Activated CD8-positive, alpha-beta memory T cell treated with anti-CD3 and anti-CD28 coated beads, Interleukin-2, amount 50 U/mL, for 4 hours (primary cell): ENCODE results near the gene TMEM163.
A peak's percentile ranks its signal among the peaks of the same experiment; 100 is the strongest.

Experiments
- DNase-seq: peaks from one replicate; pipeline ENCODE4 v3.0.0-alpha.2; 2020

Gene TMEM163

DNA sequence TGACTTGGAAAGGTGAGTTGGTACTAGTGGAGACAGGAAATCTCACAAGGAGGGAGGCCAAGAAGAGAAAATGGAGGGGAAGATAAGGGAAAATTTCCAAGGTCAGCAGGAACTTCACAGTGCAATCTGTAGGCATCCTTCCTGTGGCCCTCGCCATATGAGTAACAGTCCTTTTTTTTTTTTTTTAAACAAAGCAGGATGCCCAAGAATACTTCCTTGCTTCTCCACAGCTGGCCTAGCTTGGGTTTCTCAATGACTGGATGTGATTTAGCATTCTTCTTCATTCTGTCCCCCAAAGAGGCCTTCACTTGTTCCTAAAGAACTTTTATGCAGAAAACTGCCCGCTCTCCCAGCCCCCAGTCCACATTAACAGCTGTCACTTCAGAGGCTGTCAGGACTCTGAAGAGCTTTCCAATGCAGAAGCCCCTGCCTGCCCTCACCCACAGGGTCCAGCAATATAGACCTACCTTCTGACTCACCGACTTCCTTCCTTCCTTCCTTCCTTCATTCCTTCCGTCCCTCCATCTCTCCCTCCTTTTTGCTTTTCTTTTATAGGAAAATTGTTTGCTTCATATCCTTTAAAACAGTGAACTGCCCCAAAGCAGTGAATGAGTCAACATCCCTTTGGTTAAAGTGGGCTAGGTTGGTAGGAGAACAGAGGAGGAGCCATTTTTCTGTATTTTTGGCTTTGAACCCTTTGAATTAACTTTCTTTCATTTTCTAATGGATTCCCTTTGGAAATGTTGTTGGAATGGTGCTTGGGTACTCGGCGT, 292.9 kb downstream of the TMEM163 start:
- DNase-seq, result no peak

DNA sequence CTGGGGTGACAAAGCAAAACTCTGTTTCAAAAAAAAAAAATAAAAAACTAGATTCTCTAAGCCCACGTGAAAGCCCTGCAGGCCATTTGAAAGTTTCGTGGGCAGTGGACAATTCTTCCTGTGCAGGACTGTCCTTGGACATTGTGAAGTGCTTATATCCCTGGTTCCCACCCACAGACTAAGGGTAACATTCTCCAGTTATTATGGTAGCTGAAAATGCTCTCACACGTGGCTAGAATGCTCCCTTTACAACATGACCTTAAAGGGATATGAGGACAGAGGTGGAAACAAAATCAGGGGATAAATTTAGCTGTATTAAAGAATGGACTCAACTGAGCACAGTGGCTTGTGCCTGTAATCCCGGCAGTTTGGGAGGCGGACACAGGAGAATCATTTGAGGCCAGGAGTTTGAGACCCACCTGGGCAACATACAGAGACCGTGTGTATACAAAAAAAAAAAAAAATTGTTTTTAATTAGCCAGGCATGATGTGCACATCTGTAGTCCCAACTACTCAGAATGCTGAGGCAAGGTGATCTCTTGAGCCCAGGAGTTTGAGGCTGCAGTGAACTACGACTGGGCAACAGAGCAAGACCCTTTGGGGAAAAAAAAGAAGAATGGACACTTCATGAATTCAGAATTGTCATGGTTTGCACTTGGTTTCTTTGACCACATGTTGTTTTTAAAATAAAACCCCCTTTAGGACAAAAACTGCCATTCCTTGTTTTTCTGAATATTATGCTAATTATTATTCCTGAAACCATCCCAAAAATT, 297.1 kb downstream of the TMEM163 start:
- DNase-seq, result no peak

DNA sequence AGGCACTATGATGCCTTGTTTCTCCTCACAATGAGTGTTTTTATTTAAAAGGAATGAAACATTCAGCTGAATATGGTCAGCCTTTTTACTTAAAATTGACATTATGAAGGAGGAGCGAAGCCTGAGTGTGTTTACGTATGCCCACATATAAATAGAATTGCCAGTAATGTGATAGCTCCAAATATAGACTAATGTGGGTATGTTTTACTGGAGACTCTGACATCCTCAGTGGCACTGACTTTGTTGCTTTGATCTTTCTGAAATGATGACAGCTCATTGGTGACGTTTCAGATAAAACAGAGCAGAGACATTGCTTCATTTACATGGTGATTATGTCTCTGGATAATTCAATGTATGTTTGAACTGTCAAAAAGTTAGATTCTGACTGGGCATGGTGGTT, 297.9 kb downstream of the TMEM163 start:
- DNase-seq, result no peak

DNA sequence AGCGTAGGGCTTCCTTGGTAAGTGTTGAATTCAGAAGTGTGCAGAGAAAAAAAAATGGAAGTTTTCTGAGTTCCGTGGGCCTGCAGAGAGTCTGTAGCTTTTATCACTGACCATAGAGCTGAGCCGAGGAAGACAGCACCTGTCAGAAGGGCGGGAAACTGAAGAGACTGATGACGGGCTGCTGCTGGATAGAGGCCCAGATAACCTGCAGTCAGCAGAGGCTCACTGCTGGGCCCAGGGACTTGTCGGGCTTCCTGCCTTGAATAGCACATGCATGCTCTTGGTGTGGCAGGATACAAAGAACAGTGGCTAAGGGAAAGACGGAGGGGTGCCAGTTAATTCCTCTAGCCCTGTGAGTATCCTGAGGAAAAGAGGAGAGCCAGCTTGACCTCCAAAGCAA, 298.5 kb downstream of the TMEM163 start:
- DNase-seq, result no peak

DNA sequence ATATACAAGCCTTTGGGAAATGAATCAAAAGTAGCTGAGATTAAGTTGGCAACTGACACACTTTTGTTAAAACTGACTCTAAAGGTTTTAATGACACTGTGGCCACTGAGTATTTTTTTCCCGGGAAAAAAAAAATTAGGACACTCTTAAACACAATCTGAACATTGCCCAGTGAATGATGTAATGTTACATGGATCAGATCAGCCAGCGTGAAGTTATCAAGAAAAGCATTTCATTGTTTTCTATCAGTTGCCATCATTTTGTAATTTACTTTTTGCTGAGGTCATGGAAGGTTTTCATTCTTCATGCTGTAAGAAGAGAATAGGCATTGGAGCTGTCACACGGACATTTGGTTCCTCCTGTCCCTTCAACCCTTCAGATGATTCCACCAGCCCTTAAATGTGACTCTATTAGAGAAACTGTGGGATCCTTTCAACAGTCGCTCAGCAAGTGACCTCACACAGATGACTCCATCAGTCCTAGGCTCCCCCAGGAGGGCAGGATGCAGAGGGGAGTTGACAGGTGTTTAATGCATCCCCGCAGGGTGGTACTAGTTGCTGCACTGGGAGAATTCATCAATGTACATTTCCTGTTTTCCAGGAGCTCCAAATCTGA, 300.7 kb downstream of the TMEM163 start:
- no peak for DNase-seq

DNA sequence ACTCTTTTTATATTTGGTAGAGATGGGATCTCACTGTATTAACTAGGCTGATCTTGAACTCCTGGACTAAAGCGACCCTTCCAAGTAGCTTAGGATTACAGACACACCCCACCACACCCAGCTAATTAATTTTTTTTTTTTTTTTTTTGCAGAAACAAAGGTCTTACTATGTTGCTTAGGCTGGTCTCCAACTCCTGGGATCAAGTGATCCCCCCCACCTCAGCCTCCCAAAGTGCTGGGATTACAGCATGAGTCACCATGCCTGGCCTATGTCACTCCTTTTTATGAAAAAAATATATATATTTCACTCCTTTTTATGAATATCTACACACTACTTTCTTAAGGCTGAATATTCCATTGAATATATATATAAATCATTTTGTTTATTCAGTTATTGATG, 302.2 kb downstream of the TMEM163 start:
- no peak for DNase-seq

DNA sequence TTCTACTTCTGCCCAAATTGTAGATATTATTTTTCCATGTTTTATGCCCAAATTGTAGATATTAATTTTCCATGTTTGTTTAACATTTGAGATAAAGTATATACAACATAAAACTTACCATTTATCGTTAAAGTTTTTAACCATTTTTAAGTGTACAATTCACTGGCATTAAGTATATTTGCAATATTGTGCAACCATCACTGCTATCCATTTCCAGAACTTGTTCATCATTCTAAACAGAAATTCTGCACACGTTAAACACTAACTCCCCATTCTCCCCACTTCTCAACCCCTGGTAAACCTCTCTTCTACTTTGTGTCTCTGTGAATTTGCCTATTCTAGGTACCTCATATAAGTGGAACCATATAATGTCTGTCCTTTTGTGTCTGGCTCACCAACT, 302.8 kb downstream of the TMEM163 start:
- DNase-seq, result no peak

DNA sequence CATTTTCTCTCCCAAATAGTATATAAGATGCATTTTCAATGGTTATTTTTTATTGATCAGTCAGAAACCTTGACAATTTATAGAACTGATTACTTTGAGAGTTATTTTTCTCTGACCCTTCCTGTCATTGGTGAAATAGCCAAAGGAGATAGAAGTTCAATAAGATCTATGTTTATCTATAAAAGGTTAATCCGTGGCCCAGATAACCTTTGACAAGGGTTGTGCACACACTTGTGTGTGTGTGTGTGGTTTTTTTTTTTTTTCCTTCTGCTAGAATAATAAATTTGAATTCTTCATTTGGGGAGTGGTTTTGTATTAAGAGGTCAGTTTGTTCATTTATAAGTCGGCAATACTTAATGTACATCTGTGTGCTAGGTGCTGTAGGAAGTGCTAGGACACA, 304.9 kb downstream of the TMEM163 start:
- no peak for DNase-seq

DNA sequence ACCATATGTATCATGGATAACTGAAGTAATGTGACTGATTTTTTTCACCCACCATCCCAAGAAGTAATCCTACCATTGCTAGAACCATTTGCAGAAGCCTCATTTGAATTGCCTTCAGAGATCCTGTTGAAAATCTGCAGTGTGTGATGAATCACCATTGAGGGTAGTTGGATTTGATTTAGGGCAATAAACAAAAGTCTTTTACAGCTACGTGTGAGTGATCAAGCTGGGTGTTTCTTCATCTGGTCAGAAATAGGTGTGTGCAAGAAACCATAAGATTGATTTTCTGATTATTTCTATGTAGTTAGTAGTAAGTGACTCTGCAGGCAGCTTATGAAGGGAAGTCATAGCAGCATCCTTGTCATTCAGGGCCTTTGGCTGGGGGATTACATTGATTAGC, 305.4 kb downstream of the TMEM163 start:
- no peak for DNase-seq

DNA sequence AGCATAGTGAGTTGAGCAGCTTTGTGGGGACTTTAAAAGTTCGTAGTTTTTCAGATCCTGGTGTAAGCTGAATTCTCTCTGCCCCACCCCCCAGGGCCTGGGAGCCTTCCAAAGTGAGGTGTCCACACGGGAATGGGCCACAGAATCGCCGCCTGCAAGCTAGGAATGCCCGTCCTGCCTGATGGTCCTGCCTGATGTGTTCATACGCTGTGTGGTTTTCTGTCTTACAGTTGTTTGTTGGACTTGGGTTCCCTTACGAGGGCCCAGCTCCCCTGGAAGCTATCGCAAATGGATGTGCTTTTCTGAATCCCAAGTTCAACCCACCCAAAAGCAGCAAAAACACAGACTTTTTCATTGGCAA, 306.2 kb downstream of the TMEM163 start:
- DNase-seq, result no peak

DNA sequence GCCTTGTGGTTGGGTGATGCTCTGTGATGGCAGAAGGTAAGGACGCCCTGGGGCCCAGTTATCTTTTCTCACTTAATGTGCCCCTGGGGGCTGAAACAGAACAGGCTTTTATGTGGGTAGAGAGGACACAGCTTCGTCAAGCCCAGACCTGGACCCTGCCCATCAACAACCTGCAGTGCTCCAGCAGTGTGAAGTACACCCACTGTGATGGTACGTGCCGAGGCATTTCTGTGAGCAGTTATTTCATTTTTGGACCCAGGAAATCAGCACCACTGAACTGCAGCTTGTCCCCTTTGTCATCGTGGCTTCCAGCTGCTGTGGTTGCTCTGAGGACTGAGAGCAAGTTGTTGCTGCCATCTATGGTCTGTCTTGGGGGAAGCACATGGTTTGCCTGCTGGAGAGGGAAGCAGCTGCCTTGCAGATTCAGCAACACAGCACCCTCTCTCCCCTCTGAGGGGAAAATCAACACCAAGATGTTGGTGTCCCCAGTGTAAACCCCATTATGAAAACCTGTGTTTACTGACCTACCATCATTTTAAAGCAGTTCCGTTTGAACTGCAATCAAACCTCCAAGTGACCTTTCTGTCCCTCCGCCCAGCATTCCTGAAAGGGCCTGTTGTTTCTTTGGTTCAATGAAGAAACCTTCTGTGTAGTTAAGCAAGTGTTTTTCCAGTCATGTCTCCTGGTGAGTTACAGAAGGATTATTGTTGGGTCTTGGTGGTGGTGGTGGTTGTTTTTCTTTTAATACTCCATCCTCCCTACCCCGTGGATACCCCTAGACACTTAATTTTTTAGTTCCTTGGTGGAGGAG, 306.8 kb downstream of the TMEM163 start:
- peak; percentile 61 for DNase-seq

DNA sequence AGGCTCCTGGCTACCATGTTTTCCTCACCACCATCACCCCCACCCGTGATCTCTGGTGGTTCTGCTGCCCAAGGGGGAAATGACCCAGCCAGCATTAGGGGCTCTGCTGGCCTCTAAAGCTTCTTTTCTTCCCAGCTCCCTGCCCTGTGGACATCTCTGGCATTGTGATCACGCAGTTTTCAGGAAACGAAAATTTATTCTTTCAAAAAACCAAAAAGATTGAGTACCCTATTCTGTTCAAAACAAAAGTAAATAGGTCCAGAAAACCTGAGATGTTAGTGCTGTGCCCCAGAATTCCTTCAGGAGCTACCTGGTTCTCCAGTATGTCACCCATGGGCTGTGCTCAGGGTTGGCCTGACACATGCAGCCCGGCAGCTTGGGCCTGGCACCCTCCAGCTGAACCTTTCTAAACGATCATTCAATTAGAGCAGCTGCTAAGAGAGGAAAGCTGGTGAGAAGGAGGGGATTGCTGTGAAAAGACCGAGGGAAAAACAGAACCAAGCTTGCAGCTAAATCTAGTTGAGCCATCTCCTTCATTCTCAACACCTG, 307.4 kb downstream of the TMEM163 start:
- no peak for DNase-seq

DNA sequence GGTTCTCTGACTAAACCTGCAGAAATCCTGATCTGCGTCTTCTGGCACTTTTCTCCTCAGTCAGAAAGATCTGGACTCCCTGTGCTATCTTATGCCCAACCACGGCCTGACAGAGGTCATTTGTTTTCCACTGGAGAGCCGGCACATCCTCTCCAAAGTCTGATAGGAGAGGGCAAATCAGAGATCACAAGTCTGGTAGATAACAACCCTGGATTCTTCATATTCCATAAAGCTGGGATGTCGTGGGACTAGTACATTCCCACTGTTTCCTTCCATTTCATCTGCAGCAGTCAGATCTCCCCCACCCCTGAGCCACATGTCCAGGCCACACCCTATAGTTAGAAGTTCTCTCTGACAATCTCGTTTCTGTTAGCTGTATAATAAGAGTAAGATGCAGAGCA, 308.0 kb downstream of the TMEM163 start:
- no peak for DNase-seq

DNA sequence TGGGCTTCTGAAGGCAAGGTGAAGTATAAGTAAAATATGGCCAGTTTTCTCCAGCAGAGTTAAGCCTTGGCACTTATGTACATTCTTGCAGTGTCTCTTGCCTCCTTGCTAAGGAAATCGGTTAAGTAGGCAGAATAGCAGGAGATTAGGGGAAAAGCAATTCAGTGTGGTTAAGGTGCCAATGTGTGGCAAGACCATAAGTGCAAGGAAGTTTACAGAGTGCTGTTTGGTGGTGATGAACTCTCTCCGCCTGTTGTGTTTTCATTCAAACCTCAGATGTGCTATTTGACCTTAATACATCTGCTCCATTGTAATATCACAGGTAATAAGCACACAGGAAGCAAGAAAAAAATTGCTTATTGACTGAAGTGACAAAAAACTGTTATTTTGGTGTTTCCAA, 308.8 kb downstream of the TMEM163 start:
- no peak for DNase-seq

DNA sequence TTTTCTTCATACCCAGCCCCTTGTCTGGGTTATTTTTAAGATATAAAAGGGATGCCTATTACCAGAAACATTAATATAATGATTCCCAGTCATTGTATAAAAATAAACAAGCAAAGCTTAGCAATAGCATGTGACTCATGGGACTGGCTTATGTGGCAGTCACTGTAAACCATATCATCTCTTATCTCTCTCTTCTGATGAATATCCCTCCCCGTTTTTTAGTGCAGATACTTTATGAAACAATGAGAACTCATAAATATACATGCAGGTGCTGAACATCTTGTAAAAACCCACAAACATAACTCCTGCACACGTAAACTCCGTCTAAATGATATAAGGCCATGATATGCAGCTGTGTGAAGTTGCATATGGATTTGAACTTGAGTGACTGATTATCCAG, 310.0 kb downstream of the TMEM163 start:
- no peak for DNase-seq

DNA sequence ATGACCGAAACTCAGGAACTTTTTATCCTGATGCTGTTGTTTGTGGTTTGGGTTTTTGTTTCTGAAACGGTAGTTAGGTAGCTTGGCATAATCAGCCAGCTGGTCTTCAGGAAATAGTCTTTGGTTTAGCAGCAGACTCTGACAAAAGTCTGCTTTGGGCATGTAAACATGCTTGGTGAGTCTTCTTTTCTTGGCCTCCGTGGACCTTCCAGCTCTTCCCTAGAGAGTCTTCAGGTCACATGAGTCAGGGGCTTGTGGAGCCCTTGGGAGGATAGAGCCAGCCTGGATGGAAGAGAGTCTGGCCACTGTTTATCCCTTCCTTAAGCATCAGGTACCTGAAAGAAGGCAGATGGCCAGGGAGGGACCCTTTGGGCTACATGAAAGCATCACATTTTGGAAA, 310.4 kb downstream of the TMEM163 start:
- no peak for DNase-seq

DNA sequence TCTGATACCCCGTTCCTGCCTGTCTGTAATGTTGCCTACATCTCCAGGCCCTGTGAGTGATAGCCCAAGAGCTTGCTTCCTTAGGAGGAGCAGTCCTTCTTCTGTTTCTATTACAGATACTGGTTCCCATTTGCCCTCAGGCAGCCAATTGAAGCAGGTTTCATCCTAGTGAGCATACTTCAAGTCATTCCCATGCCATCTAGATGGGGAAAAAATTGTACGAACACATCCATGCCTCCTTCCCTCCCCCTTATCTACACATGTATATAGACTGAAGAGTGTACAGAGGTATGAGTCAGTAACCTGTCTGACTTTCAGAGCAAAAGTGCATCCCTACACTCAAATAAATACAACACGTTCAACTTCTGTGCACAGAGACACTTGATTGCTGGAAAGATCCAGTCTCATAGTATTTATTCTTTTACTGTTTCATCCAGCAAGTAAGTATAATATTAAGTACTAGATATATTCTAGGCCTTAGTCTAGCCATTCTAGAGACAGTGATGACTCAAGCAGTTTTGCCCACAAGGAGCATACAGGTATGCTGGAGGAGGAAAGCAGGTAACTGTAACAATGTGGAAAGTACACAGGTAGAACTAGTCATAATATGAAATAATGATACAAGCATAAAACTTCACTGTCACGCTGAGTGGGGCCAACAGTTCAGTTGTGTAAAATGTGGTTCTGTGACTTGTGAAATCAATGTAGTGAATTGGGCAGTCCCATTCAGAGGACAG, 311.5 kb downstream of the TMEM163 start:
- DNase-seq, result no peak

DNA sequence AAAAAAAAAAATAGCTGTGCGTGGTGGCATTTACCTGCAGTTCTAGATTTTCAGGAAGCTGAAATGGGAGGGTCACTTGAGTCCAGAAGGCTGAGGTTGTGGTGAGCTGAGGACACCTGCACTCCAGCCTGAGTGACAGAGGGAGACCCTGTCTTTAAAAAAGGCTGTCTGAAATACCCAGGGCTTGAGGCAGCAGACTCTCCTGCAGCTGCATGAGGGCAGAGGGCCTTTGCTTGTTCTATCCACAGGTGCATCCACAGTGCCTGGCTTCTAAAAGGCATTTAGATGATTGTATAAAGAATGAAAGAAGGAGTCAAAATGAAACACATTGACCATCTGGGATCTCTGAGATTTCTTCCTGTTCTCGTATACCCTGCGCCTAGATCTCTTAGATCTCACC, 312.1 kb downstream of the TMEM163 start:
- DNase-seq, result no peak

DNA sequence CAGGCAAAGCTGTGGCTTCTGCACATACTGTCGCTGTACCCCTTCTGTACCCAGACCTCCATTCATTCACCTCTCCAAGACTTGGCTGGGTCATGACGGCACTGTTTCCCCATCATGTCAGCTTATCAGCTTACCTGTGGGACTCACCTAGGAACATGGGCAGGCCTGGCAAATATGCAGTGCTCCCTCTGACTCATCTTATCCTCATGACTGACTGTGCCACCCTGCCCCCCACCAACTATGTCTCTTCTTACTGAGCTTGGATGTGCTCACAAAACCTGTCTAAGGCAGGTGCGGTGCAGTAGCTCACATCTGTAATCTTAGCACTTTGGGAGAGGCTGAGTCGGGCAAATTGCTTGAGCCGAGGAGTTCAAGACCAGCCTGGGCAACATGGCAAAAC, 312.5 kb downstream of the TMEM163 start:
- DNase-seq, result no peak
